Measurements from ENCODE around the gene FOXO6. TPM values are rescaled to one million over a fixed set of nuclear protein-coding genes. Genes with fewer than 3 reads are reported as not detected.

FOXO6 gene
- total RNA-seq, 1 donor from 2014 or later = 5.7 TPM

DNA sequence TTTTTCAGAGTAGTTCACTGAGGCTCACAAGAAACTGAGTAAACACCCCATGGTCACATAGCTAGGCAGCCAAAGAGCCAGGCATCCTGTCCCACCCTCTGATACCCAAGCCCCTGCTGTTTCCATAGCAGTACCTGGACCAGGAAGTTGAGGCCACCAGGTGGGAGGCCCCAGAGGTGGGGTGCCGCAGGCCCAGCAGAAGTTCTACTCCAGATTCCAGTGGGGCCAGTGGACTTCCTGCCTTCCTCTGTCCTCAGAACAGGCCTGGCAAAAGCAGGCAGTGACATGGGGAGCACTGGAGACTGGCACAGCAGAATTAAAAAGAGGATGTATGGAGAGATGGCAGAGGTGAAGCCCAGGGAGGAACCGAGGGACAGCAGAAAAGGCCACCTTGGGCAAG lies 19.0 kb downstream of the FOXO6 start:
- H3K27ac ChIP-seq = peak overlapping the region; percentile 95 to 98

DNA sequence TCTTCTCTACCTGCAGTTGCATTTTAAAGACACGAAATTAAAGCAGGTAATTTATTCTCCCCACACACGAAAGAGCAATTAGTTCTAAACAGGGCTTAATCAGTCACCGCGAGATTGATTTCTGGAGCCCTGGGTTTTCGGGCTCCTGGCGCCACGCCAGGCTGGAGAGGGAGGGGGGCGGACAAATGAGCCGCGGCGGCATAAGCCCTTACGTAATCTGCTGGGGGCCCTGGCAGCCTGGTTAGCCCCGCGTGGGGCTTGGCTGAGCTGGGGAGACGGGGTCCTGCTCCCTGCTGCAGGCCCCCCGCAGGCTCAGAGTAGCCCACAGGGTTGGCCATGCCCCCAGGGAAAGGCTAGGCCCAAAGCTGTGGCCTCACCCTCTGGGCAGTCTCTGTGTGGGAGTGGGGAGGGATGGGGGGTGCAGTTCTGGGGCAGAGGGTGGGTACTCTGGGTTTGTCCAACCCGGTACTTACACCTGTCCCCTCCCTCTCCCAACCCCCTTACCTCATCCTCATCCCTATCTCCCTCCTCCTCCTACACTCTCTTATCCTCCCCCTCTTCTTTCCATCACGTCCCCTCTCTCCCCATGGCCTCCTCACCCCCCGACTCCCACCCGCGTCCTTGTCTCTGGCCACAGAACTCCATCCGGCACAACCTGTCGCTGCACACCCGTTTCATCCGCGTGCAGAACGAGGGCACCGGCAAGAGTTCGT lies 19.9 kb downstream of the FOXO6 start:
- Histone ChIP-seq H3K4me3 (peak overlapping the region; percentile 65 to 71), H3K9me3 (no peaks in the 10 kb centered on the region), H3K27ac (peak overlapping the region; percentile 95 to 98), H3K4me1 (peaks cover 12 to 16% of the 10 kb centered on the region in 2 donors), H3K27me3 (no peaks in the 10 kb centered on the region), H3K36me3 (no peaks in the 10 kb centered on the region)
- peak; percentile 27 to 75 for DNase-seq (ENCODE audit: low spot score in 2 of 2)
- TF ChIP-seq, protein P1, sequence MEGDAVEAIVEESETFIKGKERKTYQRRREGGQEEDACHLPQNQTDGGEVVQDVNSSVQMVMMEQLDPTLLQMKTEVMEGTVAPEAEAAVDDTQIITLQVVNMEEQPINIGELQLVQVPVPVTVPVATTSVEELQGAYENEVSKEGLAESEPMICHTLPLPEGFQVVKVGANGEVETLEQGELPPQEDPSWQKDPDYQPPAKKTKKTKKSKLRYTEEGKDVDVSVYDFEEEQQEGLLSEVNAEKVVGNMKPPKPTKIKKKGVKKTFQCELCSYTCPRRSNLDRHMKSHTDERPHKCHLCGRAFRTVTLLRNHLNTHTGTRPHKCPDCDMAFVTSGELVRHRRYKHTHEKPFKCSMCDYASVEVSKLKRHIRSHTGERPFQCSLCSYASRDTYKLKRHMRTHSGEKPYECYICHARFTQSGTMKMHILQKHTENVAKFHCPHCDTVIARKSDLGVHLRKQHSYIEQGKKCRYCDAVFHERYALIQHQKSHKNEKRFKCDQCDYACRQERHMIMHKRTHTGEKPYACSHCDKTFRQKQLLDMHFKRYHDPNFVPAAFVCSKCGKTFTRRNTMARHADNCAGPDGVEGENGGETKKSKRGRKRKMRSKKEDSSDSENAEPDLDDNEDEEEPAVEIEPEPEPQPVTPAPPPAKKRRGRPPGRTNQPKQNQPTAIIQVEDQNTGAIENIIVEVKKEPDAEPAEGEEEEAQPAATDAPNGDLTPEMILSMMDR (IDR thresholded peaks at IDR 0.05) = no peak
- intact Hi-C loops (cut with DNase I) = loop anchor here (5.0 to 10.0 kb wide), 2 partner anchors 121 to 226 kb away; no protein-coding TSS in a partner anchor

More for the DNA sequence above, 19.0 kb downstream of the FOXO6 start:
- Histone ChIP-seq H3K4me1 (peaks cover 12 to 16% of the 10 kb centered on the region in 2 donors), H3K27me3 (no peaks in the 10 kb centered on the region), H3K36me3 (no peaks in the 10 kb centered on the region), H3K4me3 (peak overlapping the region in 1 of 2 donors; percentile 71), H3K9me3 (no peaks in the 10 kb centered on the region)
- intact Hi-C loops (cut with DNase I) = loop anchor here (5.0 to 10.0 kb wide), 2 partner anchors 122 to 225 kb away; no protein-coding TSS in a partner anchor
- DNase-seq (ENCODE audit: low spot score in 2 of 2) = no peak
- TF ChIP-seq, protein P1 (IDR thresholded peaks at IDR 0.05) = no peak

DNA sequence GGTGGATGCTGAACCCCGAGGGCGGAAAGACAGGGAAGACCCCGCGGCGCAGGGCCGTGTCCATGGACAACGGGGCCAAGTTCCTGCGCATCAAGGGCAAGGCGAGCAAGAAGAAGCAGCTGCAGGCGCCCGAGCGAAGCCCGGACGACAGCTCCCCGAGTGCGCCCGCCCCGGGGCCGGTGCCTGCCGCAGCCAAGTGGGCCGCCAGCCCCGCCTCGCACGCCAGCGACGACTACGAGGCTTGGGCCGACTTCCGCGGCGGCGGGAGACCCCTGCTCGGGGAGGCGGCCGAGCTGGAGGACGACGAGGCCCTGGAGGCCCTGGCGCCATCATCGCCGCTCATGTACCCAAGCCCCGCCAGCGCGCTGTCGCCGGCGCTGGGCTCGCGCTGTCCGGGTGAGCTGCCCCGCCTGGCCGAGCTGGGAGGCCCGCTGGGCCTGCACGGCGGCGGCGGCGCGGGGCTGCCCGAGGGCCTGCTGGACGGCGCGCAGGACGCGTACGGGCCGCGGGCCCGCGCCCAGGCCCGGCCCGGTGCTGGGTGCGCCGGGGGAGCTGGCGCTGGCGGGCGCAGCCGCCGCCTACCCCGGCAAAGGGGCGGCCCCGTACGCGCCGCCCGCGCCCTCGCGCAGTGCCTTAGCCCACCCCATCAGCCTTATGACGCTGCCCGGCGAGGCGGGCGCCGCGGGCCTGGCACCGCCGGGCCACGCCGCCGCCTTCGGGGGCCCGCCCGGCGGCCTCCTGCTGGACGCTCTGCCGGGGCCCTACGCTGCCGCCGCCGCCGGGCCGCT lies 20.7 kb downstream of the FOXO6 start:
- DNase-seq (ENCODE audit: low spot score in 2 of 2) = peak in 1 of 2 donors; percentile 81
- no peaks in the 10 kb centered on the region for H3K9me3 ChIP-seq
- TF ChIP-seq, protein P1 (IDR thresholded peaks at IDR 0.05) = no peak
- peak overlapping the region; percentile 65 to 71 for H3K4me3 ChIP-seq
- intact Hi-C loops (cut with DNase I) = loop anchor here (1.0 to 10.0 kb wide), 4 partner anchors 21 to 227 kb away; partner anchors contain the start of gene FOXO6
- H3K36me3 ChIP-seq = no peaks in the 10 kb centered on the region
- peaks cover 12 to 16% of the 10 kb centered on the region in 2 donors for H3K4me1 ChIP-seq
- no peaks in the 10 kb centered on the region for H3K27me3 ChIP-seq
- H3K27ac ChIP-seq = peak overlapping the region; percentile 98

DNA sequence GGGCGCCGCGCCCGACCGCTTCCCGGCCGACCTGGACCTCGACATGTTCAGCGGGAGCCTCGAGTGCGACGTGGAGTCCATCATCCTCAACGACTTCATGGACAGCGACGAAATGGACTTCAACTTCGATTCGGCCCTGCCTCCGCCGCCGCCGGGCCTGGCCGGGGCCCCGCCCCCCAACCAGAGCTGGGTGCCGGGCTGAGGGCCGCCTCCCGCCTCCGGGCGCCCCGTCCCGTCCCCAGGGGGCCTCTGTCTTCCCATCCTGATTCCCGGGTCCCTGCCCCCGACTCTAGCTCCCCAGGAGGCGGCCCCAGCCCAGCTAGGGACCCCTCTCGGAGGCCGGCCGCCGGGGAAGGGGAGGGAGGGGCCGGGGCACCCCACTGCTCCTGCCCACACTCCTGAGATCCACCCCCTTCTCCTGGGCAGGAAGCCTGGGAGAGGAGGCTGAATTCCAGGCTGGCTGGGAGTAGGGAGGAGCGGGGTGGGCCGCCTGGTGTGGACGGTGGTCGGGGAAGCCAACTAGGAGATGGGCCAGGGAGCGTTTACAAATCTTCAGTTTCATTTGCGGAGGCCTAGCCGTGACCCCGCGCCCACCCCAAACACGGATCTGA lies 21.4 kb downstream of the FOXO6 start:
- peak in 1 of 2 donors; percentile 79 for DNase-seq (ENCODE audit: low spot score in 2 of 2)
- Histone ChIP-seq H3K4me1 (peaks cover 12 to 20% of the 10 kb centered on the region in 2 donors), H3K9me3 (no peaks in the 10 kb centered on the region), H3K27ac (peak overlapping the region; percentile 98), H3K4me3 (peak overlapping the region; percentile 65 to 71), H3K36me3 (no peaks in the 10 kb centered on the region), H3K27me3 (no peaks in the 10 kb centered on the region)
- TF ChIP-seq, protein P1 (IDR thresholded peaks at IDR 0.05) = peak in 1 of 3 experiments; percentile 11
- intact Hi-C loops (cut with DNase I) = loop anchor here (1.0 to 10.0 kb wide), 4 partner anchors 21 to 228 kb away; partner anchors contain the start of gene FOXO6
